HL-60 (cell line): ENCODE data around the gene XRCC5.

ENCODE experiments used
- CTCF ChIP-seq: IDR thresholded peaks from one replicate; pipeline ENCODE4 v1.5.1; 2011; ENCODE audit warnings: low read length, control low read depth, inconsistent platforms; ENCODE audit not compliant: insufficient read depth
- GABPA ChIP-seq: IDR thresholded peaks from 2 replicates; pipeline ENCODE4 v1.6.1; 2012; ENCODE audit warnings: low read depth
- POLR2AphosphoS5 ChIP-seq: IDR thresholded peaks from 2 replicates; pipeline ENCODE4 v1.6.1; 2012; ENCODE audit warnings: low read depth
- SPI1 ChIP-seq: IDR thresholded peaks from 2 replicates; pipeline ENCODE4 v1.6.1; 2012; ENCODE audit warnings: low read depth, mild to moderate bottlenecking, borderline replicate concordance

GRCh38 chr2:216082805-216083204, 26.3 kb upstream of the XRCC5 start:
- TF ChIP-seq CTCF (no peak), POLR2AphosphoS5 (no peak), GABPA (no peak), SPI1 (peak; percentile 22; the same call in 1 of the 2 replicates)
